ENCODE measurements around the gene EMC1. TPM values are rescaled to one million over a fixed set of nuclear protein-coding genes. Genes with fewer than 3 reads are reported as not detected.
"Not testable (repeated sequence)": the region's sequence is repeated elsewhere in the genome, so short reads cannot be mapped to it uniquely, and the experiment has no call there.

The EMC1 gene
- total RNA-seq, 4 donors from 2014 or later = 16.2 to 43.1 (median 36.1) TPM

DNA sequence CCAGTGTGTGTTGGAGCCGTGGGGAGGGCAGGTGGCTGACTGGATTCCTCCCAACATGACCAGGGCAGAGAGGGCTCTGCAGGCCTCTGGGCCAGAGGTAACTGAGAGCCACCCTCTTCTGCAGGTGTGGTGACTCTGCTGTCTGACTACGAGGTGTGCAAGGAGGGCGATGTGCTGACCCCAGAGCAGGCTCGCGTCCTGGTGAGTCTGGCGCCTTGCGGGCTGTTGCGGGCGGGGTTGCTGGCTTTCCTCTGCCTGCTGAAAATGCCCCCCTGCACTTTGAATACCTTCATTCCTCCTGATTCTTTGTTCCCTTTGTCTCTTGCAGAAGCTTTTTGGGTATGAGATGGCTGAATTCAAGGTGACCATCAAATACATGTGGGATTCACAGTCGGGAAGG is 7.0 kb upstream of the EMC1 start:
- intact Hi-C loops (cut with DNase I) = loop anchor here (10.0 kb wide), 1 partner anchor 46 kb away; no protein-coding TSS in a partner anchor
- DNase-seq (ENCODE audit: extremely low spot score) = no peak
- peaks cover 4 to 10% (median 8%) of the 10 kb centered on the region in 4 donors for H3K4me1 ChIP-seq
- 96% methylated on average over 9 of the region's 10 CpGs for WGBS
- H3K4me3 ChIP-seq = no peak overlapping the region
- TF ChIP-seq, protein P1, sequence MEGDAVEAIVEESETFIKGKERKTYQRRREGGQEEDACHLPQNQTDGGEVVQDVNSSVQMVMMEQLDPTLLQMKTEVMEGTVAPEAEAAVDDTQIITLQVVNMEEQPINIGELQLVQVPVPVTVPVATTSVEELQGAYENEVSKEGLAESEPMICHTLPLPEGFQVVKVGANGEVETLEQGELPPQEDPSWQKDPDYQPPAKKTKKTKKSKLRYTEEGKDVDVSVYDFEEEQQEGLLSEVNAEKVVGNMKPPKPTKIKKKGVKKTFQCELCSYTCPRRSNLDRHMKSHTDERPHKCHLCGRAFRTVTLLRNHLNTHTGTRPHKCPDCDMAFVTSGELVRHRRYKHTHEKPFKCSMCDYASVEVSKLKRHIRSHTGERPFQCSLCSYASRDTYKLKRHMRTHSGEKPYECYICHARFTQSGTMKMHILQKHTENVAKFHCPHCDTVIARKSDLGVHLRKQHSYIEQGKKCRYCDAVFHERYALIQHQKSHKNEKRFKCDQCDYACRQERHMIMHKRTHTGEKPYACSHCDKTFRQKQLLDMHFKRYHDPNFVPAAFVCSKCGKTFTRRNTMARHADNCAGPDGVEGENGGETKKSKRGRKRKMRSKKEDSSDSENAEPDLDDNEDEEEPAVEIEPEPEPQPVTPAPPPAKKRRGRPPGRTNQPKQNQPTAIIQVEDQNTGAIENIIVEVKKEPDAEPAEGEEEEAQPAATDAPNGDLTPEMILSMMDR (IDR thresholded peaks at IDR 0.05) = no peak
- TF ChIP-seq POLR2A (IDR thresholded peaks at IDR 0.05; ENCODE audit: low read depth) (no peak), EP300 (IDR thresholded peaks at IDR 0.05) (no peak), POLR2AphosphoS5 (IDR thresholded peaks at IDR 0.05) (no peak)
- H3K9me3 ChIP-seq = no peaks in the 10 kb centered on the region
- H3K36me3 ChIP-seq = peaks cover 29 to 63% (median 60%) of the 10 kb centered on the region in 4 donors
- H3K27me3 ChIP-seq = no peaks in the 10 kb centered on the region
- no peak overlapping the region for H3K27ac ChIP-seq (replicated peaks in 1 of 4)

- no peak overlapping the region for H3K27ac ChIP-seq (replicated peaks in 1 of 4)
- intact Hi-C loops (cut with DNase I) = loop anchor here (10.0 kb wide), 1 partner anchor 47 kb away; no protein-coding TSS in a partner anchor
- H3K4me3 ChIP-seq = no peak overlapping the region
- peaks cover 14 to 20% (median 18%) of the 10 kb centered on the region in 4 donors for H3K4me1 ChIP-seq
- DNase-seq (ENCODE audit: extremely low spot score) = no peak
- 72% methylated on average over 15 of the region's 15 CpGs for WGBS
- no peaks in the 10 kb centered on the region for H3K9me3 ChIP-seq
- peaks cover 29 to 63% (median 60%) of the 10 kb centered on the region in 4 donors for H3K36me3 ChIP-seq
- TF ChIP-seq POLR2A (IDR thresholded peaks at IDR 0.05; ENCODE audit: low read depth) = no peak
- no peak for TF ChIP-seq POLR2AphosphoS5 (IDR thresholded peaks at IDR 0.05)
- no peak for TF ChIP-seq EP300 (IDR thresholded peaks at IDR 0.05)
- TF ChIP-seq, protein P1 (IDR thresholded peaks at IDR 0.05) = no peak
- no peaks in the 10 kb centered on the region for H3K27me3 ChIP-seq
Observed at GRCh38 chr1:19257178-19257914, 6.0 kb upstream of the EMC1 start.

DNA sequence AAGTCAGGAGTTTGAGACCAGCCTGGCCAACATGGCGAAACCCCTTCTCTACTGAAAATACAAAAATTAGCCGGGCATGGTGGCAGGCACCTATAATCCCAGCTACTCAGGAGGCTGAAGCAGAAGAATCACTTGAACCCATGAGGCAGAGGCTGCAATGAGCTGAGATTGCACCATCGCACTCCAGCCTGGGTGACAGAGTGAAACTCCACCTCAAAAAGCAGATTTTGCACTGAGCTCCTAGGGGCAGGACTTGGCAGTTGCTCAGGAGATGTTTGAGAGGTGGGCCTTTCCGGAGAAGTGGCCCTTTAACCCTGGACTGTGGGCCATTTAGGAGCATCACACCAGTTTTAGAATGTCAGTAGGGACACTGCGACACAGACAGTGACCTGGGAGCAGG is 5.0 kb upstream of the EMC1 start:
- peaks cover 17 to 26% (median 23%) of the 10 kb centered on the region in 4 donors for H3K4me1 ChIP-seq
- intact Hi-C loops (cut with DNase I) = loop anchor here (10.0 kb wide), 1 partner anchor 48 kb away; no protein-coding TSS in a partner anchor
- DNase-seq (ENCODE audit: extremely low spot score); H3K4me3 ChIP-seq; H3K9me3 ChIP-seq; H3K27ac ChIP-seq (replicated peaks in 1 of 4); H3K27me3 ChIP-seq: not testable (repeated sequence)
- 100% methylated on average over 3 of the region's 5 CpGs for WGBS
- peaks cover 29 to 63% (median 60%) of the 10 kb centered on the region in 4 donors for H3K36me3 ChIP-seq

DNA sequence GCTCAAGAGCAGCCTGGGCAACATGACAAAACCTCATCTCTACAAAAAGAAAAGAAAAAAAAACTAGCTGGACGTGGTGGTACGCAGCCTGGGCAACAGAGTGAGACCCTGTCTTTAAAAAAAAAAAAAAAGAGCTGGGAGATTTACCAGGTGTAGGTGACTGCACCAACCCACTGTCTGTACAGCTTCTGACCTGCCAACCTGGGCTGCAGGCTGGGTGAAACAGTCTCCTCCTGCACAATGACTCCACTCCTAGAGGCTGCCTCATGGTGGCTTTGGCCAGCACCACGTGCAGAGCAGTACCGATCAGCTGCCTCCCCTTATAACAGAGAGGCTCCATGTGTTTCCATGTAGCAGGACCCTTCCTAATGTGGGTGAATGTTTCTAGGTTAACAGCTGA is 4.0 kb upstream of the EMC1 start:
- WGBS = 78% methylated on average over 4 of the region's 4 CpGs
- Histone ChIP-seq H3K27me3 (no peaks in the 10 kb centered on the region), H3K36me3 (peaks cover 29 to 57% (median 54%) of the 10 kb centered on the region in 4 donors), H3K4me3 (no peak overlapping the region), H3K27ac (replicated peaks in 1 of 4) (no peak overlapping the region), H3K4me1 (peaks cover 24 to 34% (median 30%) of the 10 kb centered on the region in 4 donors), H3K9me3 (no peaks in the 10 kb centered on the region)
- TF ChIP-seq, protein P1 (IDR thresholded peaks at IDR 0.05) = no peak
- TF ChIP-seq EP300 (IDR thresholded peaks at IDR 0.05) (no peak), POLR2AphosphoS5 (IDR thresholded peaks at IDR 0.05) (no peak), POLR2A (IDR thresholded peaks at IDR 0.05; ENCODE audit: low read depth) (no peak)
- intact Hi-C loops (cut with DNase I) = loop anchor here (10.0 kb wide), 1 partner anchor 50 kb away; no protein-coding TSS in a partner anchor
- no peak for DNase-seq (ENCODE audit: extremely low spot score)

DNA sequence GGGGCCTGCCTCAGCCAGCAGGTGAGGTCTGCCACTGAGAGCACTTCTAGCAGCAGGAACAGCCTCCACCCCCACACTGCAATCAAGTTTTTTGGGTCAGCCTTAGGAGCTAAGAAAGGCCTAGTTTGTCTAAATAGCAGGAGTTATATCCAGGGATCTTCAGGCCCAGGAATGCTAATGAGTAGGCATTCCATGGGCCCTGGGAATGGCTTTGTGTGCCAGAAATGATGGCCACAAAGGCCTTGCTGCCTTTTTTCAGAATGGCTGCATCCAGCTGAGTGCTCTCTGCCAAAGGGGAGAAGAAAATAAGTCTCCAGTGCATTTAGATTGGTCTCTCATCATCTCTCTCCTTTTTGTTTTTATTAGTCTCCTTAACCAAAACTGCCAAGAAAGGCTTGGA is 3.1 kb upstream of the EMC1 start:
- TF ChIP-seq EP300 (IDR thresholded peaks at IDR 0.05) (no peak), POLR2AphosphoS5 (IDR thresholded peaks at IDR 0.05) (no peak), POLR2A (IDR thresholded peaks at IDR 0.05; ENCODE audit: low read depth) (no peak)
- TF ChIP-seq, protein P1 (IDR thresholded peaks at IDR 0.05) = no peak
- Histone ChIP-seq H3K4me1 (peaks cover 29 to 43% (median 37%) of the 10 kb centered on the region in 4 donors), H3K27me3 (no peaks in the 10 kb centered on the region), H3K4me3 (no peak overlapping the region), H3K27ac (replicated peaks in 1 of 4) (no peak overlapping the region), H3K36me3 (peaks cover 28 to 48% (median 45%) of the 10 kb centered on the region in 4 donors), H3K9me3 (no peaks in the 10 kb centered on the region)
- no peak for DNase-seq (ENCODE audit: extremely low spot score)
- intact Hi-C loops (cut with DNase I) = loop anchor here (5.0 to 10.0 kb wide), 2 partner anchors 50 to 408 kb away; partner anchors contain the start of gene HTR6
